K562 (cell line): ENCODE data around the gene RPS27. TPM values are rescaled to one million over a fixed set of nuclear protein-coding genes. Genes with fewer than 3 reads are reported as not detected.
A peak's percentile ranks its signal among the peaks of the same experiment; 100 is the strongest.

ENCODE experiments used
- ESRRB ChIP-seq: fragments of 250-450 bp; sonication (Bioruptor Pico); IDR thresholded peaks from 2 replicates; pipeline ENCODE4 v1.5.0; 2020; ENCODE audit warnings: mild to moderate bottlenecking, moderate library complexity, borderline replicate concordance
- GATAD2A ChIP-seq: fragments of 450-650 bp; IDR thresholded peaks from 2 replicates; pipeline ENCODE4 v1.6.1; 2017
- HMG20B ChIP-seq: fragments of 250-450 bp; sonication (Bioruptor Pico); IDR thresholded peaks from 2 replicates; pipeline ENCODE4 v1.5.0; 2021; ENCODE audit warnings: mild to moderate bottlenecking
- ILK ChIP-seq: fragments of 450-650 bp; IDR thresholded peaks from 2 replicates; pipeline ENCODE4 v1.6.1; 2016; ENCODE audit warnings: missing genetic modification characterization, low read depth, mild to moderate bottlenecking, missing compliant biosample characterization, moderate library complexity, borderline replicate concordance
- RBM17 ChIP-seq: fragments of 200-400 bp; formaldehyde crosslinking; IDR thresholded peaks from 2 replicates; pipeline ENCODE4 v1.6.1; 2017; ENCODE audit warnings: low read depth, mild to moderate bottlenecking, low read length, borderline replicate concordance
- RNF2 ChIP-seq: sonication (generic); IDR thresholded peaks from 2 replicates; pipeline ENCODE4 v1.6.1; 2016
- SIN3A ChIP-seq, 2 experiments: fragments of 150-350 bp in 1 of 2; IDR thresholded peaks; 2 replicates each; pipeline ENCODE4 v1.6.1; 2011 to 2016; ENCODE audit warnings: borderline replicate concordance in 2 of 2, low read depth in 2 of 2, low read length in 2 of 2, mild to moderate bottlenecking in 2 of 2, moderate library complexity in 2 of 2; ENCODE audit not compliant: control insufficient read depth in 1 of 2
- ZFP36 ChIP-seq: fragments of 150-350 bp; IDR thresholded peaks from 2 replicates; pipeline ENCODE4 v1.6.1; 2018; ENCODE audit warnings: low read length, low read depth; ENCODE audit not compliant: partially characterized antibody
- ZNF707 ChIP-seq: fragments of 250-450 bp; sonication (Bioruptor Pico); conservative IDR thresholded peaks from 2 replicates; pipeline ENCODE4 v1.8.0; 2022; ENCODE audit warnings: inconsistent platforms, mild to moderate bottlenecking, moderate library complexity
- ZNF764 ChIP-seq: fragments of 250-450 bp; sonication (Bioruptor Pico); IDR thresholded peaks from 2 replicates; pipeline ENCODE4 v1.4.0; 2020; ENCODE audit warnings: low read depth, mild to moderate bottlenecking, moderate library complexity
- ZSCAN29 ChIP-seq: fragments of 450-650 bp; IDR thresholded peaks from 2 replicates; pipeline ENCODE4 v1.6.1; 2017
- polyA plus RNA-seq, 8 experiments: library from polyadenylated mRNA; depleted of rRNA in 4 of 8; stranded (reverse) in 5 of 8; unstranded in 3 of 8; fragments of >200 nt; fragmentation: Nextera tagmentation in 2 of 8; fragmentation: Illumina TruSeq in 1 of 8; extraction: Ambion mirVana in 2 of 8; extraction: Trizol in 1 of 8; gene quantifications; 2 replicates each; pipeline versions ENCODE4 v1.2.1 to v1.2.3, GENCODE V29; 2011 to 2014; ENCODE audit warnings: inconsistent platforms in 1 of 8, missing spikeins in 1 of 8
- total RNA-seq, 7 experiments: library from RNA; depleted of rRNA in 6 of 7; stranded (reverse); fragments of >200 nt in 6 of 7; fragmentation: Illumina TruSeq in 2 of 7; extraction: Trizol in 2 of 7; gene quantifications; 2 replicates each; pipeline versions ENCODE4 v1.2.1 to v1.2.3, GENCODE V29; 2011 to 2021; ENCODE audit warnings: low replicate concordance in 1 of 7
- TF ChIP-seq, protein P1 (sequence below): fragments of 200-600 bp; sonication (generic); IDR thresholded peaks from one replicate; pipeline ENCODE4 v1.6.1; 2012; ENCODE audit warnings: mild to moderate bottlenecking, low read depth, low read length, inconsistent platforms
- TF ChIP-seq, protein P2 (sequence below): fragments of 150-350 bp; IDR thresholded peaks from 2 replicates; pipeline ENCODE4 v1.6.1; 2014; ENCODE audit warnings: low read depth, mild to moderate bottlenecking, low read length, borderline replicate concordance

RPS27 gene
- total and polyA plus RNA-seq, 9 of the 15 experiments (the other 6 are each of a cell fraction or from before 2014, with no cell fraction given) = 2,091 to 9,377 (median 6,706) TPM

DNA sequence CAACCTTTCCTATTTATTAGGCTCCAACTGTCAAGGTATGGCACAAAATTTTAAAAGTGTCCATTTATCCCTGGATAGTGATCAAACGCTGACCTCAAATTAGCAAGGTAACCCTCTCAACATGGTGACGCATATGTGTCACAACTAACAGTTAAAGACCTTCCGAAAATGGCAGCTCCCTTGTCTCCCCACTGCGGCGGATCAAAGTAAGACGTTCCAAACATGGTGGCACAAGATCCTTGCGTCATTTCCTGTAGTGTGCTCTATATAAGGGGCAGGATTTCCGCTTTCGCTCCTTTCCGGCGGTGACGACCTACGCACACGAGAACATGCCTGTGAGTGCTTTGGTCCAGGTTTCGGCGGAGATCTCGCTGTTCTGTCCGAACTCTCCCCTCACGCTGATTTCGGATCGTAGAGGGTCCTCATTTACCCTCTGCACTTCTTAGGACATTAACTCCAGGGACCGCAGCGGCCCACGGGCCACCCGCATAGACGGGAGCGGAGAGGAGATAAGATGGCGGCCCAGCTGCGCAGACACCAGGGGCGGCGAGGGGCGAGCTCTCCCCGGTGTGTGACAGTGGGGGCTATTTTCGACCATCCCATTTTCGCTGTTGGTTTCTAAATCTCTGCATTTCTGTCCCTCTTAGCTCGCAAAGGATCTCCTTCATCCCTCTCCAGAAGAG, at the start of gene RPS27 (continued):
- TF ChIP-seq, protein P1, sequence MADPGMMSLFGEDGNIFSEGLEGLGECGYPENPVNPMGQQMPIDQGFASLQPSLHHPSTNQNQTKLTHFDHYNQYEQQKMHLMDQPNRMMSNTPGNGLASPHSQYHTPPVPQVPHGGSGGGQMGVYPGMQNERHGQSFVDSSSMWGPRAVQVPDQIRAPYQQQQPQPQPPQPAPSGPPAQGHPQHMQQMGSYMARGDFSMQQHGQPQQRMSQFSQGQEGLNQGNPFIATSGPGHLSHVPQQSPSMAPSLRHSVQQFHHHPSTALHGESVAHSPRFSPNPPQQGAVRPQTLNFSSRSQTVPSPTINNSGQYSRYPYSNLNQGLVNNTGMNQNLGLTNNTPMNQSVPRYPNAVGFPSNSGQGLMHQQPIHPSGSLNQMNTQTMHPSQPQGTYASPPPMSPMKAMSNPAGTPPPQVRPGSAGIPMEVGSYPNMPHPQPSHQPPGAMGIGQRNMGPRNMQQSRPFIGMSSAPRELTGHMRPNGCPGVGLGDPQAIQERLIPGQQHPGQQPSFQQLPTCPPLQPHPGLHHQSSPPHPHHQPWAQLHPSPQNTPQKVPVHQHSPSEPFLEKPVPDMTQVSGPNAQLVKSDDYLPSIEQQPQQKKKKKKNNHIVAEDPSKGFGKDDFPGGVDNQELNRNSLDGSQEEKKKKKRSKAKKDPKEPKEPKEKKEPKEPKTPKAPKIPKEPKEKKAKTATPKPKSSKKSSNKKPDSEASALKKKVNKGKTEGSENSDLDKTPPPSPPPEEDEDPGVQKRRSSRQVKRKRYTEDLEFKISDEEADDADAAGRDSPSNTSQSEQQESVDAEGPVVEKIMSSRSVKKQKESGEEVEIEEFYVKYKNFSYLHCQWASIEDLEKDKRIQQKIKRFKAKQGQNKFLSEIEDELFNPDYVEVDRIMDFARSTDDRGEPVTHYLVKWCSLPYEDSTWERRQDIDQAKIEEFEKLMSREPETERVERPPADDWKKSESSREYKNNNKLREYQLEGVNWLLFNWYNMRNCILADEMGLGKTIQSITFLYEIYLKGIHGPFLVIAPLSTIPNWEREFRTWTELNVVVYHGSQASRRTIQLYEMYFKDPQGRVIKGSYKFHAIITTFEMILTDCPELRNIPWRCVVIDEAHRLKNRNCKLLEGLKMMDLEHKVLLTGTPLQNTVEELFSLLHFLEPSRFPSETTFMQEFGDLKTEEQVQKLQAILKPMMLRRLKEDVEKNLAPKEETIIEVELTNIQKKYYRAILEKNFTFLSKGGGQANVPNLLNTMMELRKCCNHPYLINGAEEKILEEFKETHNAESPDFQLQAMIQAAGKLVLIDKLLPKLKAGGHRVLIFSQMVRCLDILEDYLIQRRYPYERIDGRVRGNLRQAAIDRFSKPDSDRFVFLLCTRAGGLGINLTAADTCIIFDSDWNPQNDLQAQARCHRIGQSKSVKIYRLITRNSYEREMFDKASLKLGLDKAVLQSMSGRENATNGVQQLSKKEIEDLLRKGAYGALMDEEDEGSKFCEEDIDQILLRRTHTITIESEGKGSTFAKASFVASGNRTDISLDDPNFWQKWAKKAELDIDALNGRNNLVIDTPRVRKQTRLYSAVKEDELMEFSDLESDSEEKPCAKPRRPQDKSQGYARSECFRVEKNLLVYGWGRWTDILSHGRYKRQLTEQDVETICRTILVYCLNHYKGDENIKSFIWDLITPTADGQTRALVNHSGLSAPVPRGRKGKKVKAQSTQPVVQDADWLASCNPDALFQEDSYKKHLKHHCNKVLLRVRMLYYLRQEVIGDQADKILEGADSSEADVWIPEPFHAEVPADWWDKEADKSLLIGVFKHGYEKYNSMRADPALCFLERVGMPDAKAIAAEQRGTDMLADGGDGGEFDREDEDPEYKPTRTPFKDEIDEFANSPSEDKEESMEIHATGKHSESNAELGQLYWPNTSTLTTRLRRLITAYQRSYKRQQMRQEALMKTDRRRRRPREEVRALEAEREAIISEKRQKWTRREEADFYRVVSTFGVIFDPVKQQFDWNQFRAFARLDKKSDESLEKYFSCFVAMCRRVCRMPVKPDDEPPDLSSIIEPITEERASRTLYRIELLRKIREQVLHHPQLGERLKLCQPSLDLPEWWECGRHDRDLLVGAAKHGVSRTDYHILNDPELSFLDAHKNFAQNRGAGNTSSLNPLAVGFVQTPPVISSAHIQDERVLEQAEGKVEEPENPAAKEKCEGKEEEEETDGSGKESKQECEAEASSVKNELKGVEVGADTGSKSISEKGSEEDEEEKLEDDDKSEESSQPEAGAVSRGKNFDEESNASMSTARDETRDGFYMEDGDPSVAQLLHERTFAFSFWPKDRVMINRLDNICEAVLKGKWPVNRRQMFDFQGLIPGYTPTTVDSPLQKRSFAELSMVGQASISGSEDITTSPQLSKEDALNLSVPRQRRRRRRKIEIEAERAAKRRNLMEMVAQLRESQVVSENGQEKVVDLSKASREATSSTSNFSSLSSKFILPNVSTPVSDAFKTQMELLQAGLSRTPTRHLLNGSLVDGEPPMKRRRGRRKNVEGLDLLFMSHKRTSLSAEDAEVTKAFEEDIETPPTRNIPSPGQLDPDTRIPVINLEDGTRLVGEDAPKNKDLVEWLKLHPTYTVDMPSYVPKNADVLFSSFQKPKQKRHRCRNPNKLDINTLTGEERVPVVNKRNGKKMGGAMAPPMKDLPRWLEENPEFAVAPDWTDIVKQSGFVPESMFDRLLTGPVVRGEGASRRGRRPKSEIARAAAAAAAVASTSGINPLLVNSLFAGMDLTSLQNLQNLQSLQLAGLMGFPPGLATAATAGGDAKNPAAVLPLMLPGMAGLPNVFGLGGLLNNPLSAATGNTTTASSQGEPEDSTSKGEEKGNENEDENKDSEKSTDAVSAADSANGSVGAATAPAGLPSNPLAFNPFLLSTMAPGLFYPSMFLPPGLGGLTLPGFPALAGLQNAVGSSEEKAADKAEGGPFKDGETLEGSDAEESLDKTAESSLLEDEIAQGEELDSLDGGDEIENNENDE = no peak
- TF ChIP-seq ZNF764 (CRISPR knock-in tag) (no peak), ZFP36 (no peak), RNF2 (peak; percentile 71; the same call in 1 of the 2 replicates), SIN3A (IDR thresholded peaks at IDR 0.05; ENCODE audit: borderline replicate concordance in 2 of 2, control insufficient read depth in 1 of 2, low read depth in 2 of 2, low read length in 2 of 2) (peak; percentile 92 to 95), ZNF707 (peak; percentile 51; the same call in 1 of the 2 replicates), ESRRB (CRISPR knock-in tag) (no peak), ILK (no peak), RBM17 (no peak), ZSCAN29 (peak; percentile 97), HMG20B (CRISPR knock-in tag) (no peak), GATAD2A (peak; percentile 66; the same call in 1 of the 2 replicates)
- TF ChIP-seq, protein P2, sequence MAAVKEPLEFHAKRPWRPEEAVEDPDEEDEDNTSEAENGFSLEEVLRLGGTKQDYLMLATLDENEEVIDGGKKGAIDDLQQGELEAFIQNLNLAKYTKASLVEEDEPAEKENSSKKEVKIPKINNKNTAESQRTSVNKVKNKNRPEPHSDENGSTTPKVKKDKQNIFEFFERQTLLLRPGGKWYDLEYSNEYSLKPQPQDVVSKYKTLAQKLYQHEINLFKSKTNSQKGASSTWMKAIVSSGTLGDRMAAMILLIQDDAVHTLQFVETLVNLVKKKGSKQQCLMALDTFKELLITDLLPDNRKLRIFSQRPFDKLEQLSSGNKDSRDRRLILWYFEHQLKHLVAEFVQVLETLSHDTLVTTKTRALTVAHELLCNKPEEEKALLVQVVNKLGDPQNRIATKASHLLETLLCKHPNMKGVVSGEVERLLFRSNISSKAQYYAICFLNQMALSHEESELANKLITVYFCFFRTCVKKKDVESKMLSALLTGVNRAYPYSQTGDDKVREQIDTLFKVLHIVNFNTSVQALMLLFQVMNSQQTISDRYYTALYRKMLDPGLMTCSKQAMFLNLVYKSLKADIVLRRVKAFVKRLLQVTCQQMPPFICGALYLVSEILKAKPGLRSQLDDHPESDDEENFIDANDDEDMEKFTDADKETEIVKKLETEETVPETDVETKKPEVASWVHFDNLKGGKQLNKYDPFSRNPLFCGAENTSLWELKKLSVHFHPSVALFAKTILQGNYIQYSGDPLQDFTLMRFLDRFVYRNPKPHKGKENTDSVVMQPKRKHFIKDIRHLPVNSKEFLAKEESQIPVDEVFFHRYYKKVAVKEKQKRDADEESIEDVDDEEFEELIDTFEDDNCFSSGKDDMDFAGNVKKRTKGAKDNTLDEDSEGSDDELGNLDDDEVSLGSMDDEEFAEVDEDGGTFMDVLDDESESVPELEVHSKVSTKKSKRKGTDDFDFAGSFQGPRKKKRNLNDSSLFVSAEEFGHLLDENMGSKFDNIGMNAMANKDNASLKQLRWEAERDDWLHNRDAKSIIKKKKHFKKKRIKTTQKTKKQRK = no peak
